ENCODE data around the gene VDR. TPM values are rescaled to one million over a fixed set of nuclear protein-coding genes. Genes with fewer than 3 reads are reported as not detected.

VDR gene
- total RNA-seq, 1 donor: 32.2 TPM

- TF ChIP-seq CTCF (IDR thresholded peaks at IDR 0.05; ENCODE audit: extremely low read depth, low read depth, low read length): no peak
- DNase-seq (ENCODE audit: insufficient read length, low spot score, missing footprints): no peak
- Histone ChIP-seq H3K4me1 (ENCODE audit: insufficient read depth, low read length) (peaks cover 6% of the 10 kb centered on the region), H3K4me2 (ENCODE audit: insufficient read depth, low read length) (no peak overlapping the region), H3K9me3 (ENCODE audit: low read depth, low read length) (no peaks in the 10 kb centered on the region), H3K36me3 (ENCODE audit: insufficient read depth, low read length) (no peaks in the 10 kb centered on the region), H3K4me3 (ENCODE audit: insufficient read depth, low read length) (no peak overlapping the region), H3K79me2 (ENCODE audit: insufficient read depth, low read length) (no peaks in the 10 kb centered on the region), H3K27me3 (ENCODE audit: insufficient read depth, low read length) (peaks cover 9% of the 10 kb centered on the region), H4K20me1 (ENCODE audit: insufficient read depth, low read length) (no peaks in the 10 kb centered on the region), H2AFZ (ENCODE audit: low read length) (no peak overlapping the region), H3K27ac (ENCODE audit: low read depth, low read length) (no peak overlapping the region)
Measured at GRCh38 chr12:47945341-47945728, 40.5 kb upstream of the VDR start.

GRCh38 chr12:47944685-47945340 lies 40.0 kb upstream of the VDR start:
- H3K36me3 ChIP-seq (ENCODE audit: insufficient read depth, low read length): no peaks in the 10 kb centered on the region
- DNase-seq (ENCODE audit: insufficient read length, low spot score, missing footprints): no peak
- H3K4me2 ChIP-seq (ENCODE audit: insufficient read depth, low read length): no peak overlapping the region
- no peaks in the 10 kb centered on the region for H4K20me1 ChIP-seq (ENCODE audit: insufficient read depth, low read length)
- peaks cover 6% of the 10 kb centered on the region for H3K4me1 ChIP-seq (ENCODE audit: insufficient read depth, low read length)
- no peaks in the 10 kb centered on the region for H3K9me3 ChIP-seq (ENCODE audit: low read depth, low read length)
- H3K27me3 ChIP-seq (ENCODE audit: insufficient read depth, low read length): peaks cover 9% of the 10 kb centered on the region
- H2AFZ ChIP-seq (ENCODE audit: low read length): no peak overlapping the region
- H3K4me3 ChIP-seq (ENCODE audit: insufficient read depth, low read length): no peak overlapping the region
- TF ChIP-seq CTCF (IDR thresholded peaks at IDR 0.05; ENCODE audit: extremely low read depth, low read depth, low read length): no peak
- no peak overlapping the region for H3K27ac ChIP-seq (ENCODE audit: low read depth, low read length)
- H3K79me2 ChIP-seq (ENCODE audit: insufficient read depth, low read length): no peaks in the 10 kb centered on the region

- H3K4me3 ChIP-seq (ENCODE audit: insufficient read depth, low read length): no peak overlapping the region
- no peak for TF ChIP-seq CTCF (IDR thresholded peaks at IDR 0.05; ENCODE audit: extremely low read depth, low read depth, low read length)
- H4K20me1 ChIP-seq (ENCODE audit: insufficient read depth, low read length): no peaks in the 10 kb centered on the region
- no peak for DNase-seq (ENCODE audit: insufficient read length, low spot score, missing footprints)
- no peaks in the 10 kb centered on the region for H3K79me2 ChIP-seq (ENCODE audit: insufficient read depth, low read length)
- H3K9me3 ChIP-seq (ENCODE audit: low read depth, low read length): no peaks in the 10 kb centered on the region
- H3K4me2 ChIP-seq (ENCODE audit: insufficient read depth, low read length): no peak overlapping the region
- H3K27ac ChIP-seq (ENCODE audit: low read depth, low read length): no peak overlapping the region
- H2AFZ ChIP-seq (ENCODE audit: low read length): no peak overlapping the region
- H3K4me1 ChIP-seq (ENCODE audit: insufficient read depth, low read length): peaks cover 3% of the 10 kb centered on the region
- H3K27me3 ChIP-seq (ENCODE audit: insufficient read depth, low read length): peaks cover 9% of the 10 kb centered on the region
- H3K36me3 ChIP-seq (ENCODE audit: insufficient read depth, low read length): no peaks in the 10 kb centered on the region
Measured at GRCh38 chr12:47943623-47944340, 39.0 kb upstream of the VDR start.

GRCh38 chr12:47942614-47943225 lies 37.9 kb upstream of the VDR start:
- no peak for TF ChIP-seq CTCF (IDR thresholded peaks at IDR 0.05; ENCODE audit: extremely low read depth, low read depth, low read length)
- H4K20me1 ChIP-seq (ENCODE audit: insufficient read depth, low read length): no peaks in the 10 kb centered on the region
- H2AFZ ChIP-seq (ENCODE audit: low read length): no peak overlapping the region
- DNase-seq (ENCODE audit: insufficient read length, low spot score, missing footprints): no peak
- H3K4me1 ChIP-seq (ENCODE audit: insufficient read depth, low read length): peaks cover 3% of the 10 kb centered on the region
- H3K4me3 ChIP-seq (ENCODE audit: insufficient read depth, low read length): no peak overlapping the region
- H3K36me3 ChIP-seq (ENCODE audit: insufficient read depth, low read length): no peaks in the 10 kb centered on the region
- H3K27ac ChIP-seq (ENCODE audit: low read depth, low read length): no peak overlapping the region
- H3K79me2 ChIP-seq (ENCODE audit: insufficient read depth, low read length): no peaks in the 10 kb centered on the region
- H3K27me3 ChIP-seq (ENCODE audit: insufficient read depth, low read length): peaks cover 9% of the 10 kb centered on the region
- H3K9me3 ChIP-seq (ENCODE audit: low read depth, low read length): no peaks in the 10 kb centered on the region
- H3K4me2 ChIP-seq (ENCODE audit: insufficient read depth, low read length): no peak overlapping the region

All from osteoblast (primary cell).